ENCODE results near the gene UCN.
A peak's percentile ranks its signal among the peaks of the same experiment; 100 is the strongest.

Gene UCN

GRCh38 chr2:27263287-27264252, 44.7 kb downstream of the UCN start:
- no peaks in the 10 kb centered on the region for H4K20me1 ChIP-seq (ENCODE audit: insufficient read depth, low read length)
- H3K4me1 ChIP-seq (ENCODE audit: insufficient read depth, low read length, severe bottlenecking), result peaks cover 20% of the 10 kb centered on the region
- peak overlapping the region; percentile 74 for H3K4me2 ChIP-seq (ENCODE audit: low read length)
- H3K27me3 ChIP-seq (ENCODE audit: insufficient read depth, low read length), result peaks cover 21% of the 10 kb centered on the region
- H3K27ac ChIP-seq (ENCODE audit: low read depth, low read length, poor library complexity, severe bottlenecking), result no peak overlapping the region
- H3F3A ChIP-seq (ENCODE audit: insufficient read depth, low read length), result no peaks in the 10 kb centered on the region
- no peak overlapping the region for H3K9ac ChIP-seq (ENCODE audit: low read length)
- no peak overlapping the region for H2AFZ ChIP-seq (ENCODE audit: low read length)
- H3K79me2 ChIP-seq (ENCODE audit: insufficient read depth, low read length), result no peaks in the 10 kb centered on the region
- H3K9me3 ChIP-seq (ENCODE audit: low read length), result no peaks in the 10 kb centered on the region
- TF ChIP-seq EZH2 (IDR thresholded peaks at IDR 0.05; ENCODE audit: borderline replicate concordance, low read length), result no peak
- TF ChIP-seq, protein P1, sequence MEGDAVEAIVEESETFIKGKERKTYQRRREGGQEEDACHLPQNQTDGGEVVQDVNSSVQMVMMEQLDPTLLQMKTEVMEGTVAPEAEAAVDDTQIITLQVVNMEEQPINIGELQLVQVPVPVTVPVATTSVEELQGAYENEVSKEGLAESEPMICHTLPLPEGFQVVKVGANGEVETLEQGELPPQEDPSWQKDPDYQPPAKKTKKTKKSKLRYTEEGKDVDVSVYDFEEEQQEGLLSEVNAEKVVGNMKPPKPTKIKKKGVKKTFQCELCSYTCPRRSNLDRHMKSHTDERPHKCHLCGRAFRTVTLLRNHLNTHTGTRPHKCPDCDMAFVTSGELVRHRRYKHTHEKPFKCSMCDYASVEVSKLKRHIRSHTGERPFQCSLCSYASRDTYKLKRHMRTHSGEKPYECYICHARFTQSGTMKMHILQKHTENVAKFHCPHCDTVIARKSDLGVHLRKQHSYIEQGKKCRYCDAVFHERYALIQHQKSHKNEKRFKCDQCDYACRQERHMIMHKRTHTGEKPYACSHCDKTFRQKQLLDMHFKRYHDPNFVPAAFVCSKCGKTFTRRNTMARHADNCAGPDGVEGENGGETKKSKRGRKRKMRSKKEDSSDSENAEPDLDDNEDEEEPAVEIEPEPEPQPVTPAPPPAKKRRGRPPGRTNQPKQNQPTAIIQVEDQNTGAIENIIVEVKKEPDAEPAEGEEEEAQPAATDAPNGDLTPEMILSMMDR (IDR thresholded peaks at IDR 0.05; ENCODE audit: low read length), result no peak
- H3K9me2 ChIP-seq (ENCODE audit: low read depth, low read length), result no peaks in the 10 kb centered on the region
- H3K4me3 ChIP-seq (ENCODE audit: low read depth, low read length, poor library complexity, severe bottlenecking), result peak overlapping the region; percentile 52
- no peaks in the 10 kb centered on the region for H3K36me3 ChIP-seq (ENCODE audit: insufficient read depth, low read length)

- peak within 1 kb of the TSS; percentile 74 for H3K4me2 ChIP-seq (ENCODE audit: low read length)
- H3K27me3 ChIP-seq (ENCODE audit: insufficient read depth, low read length), result peaks cover 23% of the 10 kb centered on the region
- H3K4me1 ChIP-seq (ENCODE audit: insufficient read depth, low read length, severe bottlenecking), result peaks cover 20% of the 10 kb centered on the region
- H3K27ac ChIP-seq (ENCODE audit: low read depth, low read length, poor library complexity, severe bottlenecking), result no peak within 1 kb of the TSS
- H3K36me3 ChIP-seq (ENCODE audit: insufficient read depth, low read length), result no peaks in the 10 kb centered on the region
- H3K4me3 ChIP-seq (ENCODE audit: low read depth, low read length, poor library complexity, severe bottlenecking), result peak within 1 kb of the TSS; percentile 52
- no peak for TF ChIP-seq EZH2 (IDR thresholded peaks at IDR 0.05; ENCODE audit: borderline replicate concordance, low read length)
- TF ChIP-seq, protein P1 (IDR thresholded peaks at IDR 0.05; ENCODE audit: low read length), result no peak
- H3K9me2 ChIP-seq (ENCODE audit: low read depth, low read length), result no peaks in the 10 kb centered on the region
- no peak within 1 kb of the TSS for H3K9ac ChIP-seq (ENCODE audit: low read length)
- no peaks in the 10 kb centered on the region for H3K79me2 ChIP-seq (ENCODE audit: insufficient read depth, low read length)
- H3K9me3 ChIP-seq (ENCODE audit: low read length), result no peaks in the 10 kb centered on the region
- H2AFZ ChIP-seq (ENCODE audit: low read length), result no peak within 1 kb of the TSS
- H3F3A ChIP-seq (ENCODE audit: insufficient read depth, low read length), result no peaks in the 10 kb centered on the region
- no peaks in the 10 kb centered on the region for H4K20me1 ChIP-seq (ENCODE audit: insufficient read depth, low read length)
These were observed 45.6 kb downstream of the UCN start, which contains the start of gene SLC30A3 for GRCh38 chr2:27262379-27263286. SLC30A3 (minus strand) TSS chr2:27263047; CDS start chr2:27262906, 141 bp downstream.

DNA sequence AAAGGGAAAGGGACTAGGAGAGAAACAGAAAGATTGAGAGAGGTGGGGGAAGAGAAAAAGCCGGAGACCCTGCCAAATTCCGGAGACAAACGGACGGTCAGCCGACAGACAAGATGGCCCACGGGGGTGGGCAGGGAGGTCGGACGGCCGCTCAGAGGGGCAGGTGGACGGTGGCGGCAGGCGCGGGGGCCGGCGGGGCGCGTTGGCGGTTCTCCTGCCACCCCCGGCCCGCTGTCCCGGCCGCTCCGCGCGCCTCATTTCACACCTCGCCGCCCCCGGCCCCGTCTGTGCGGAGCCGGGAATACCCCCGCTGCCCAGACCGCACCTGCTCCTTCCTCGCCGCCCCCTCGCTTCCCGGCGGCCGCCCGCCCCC, 46.3 kb downstream of the UCN start:
- Histone ChIP-seq H3K9me2 (ENCODE audit: low read depth, low read length) (no peaks in the 10 kb centered on the region), H4K20me1 (ENCODE audit: insufficient read depth, low read length) (no peaks in the 10 kb centered on the region), H3K4me1 (ENCODE audit: insufficient read depth, low read length, severe bottlenecking) (peaks cover 20% of the 10 kb centered on the region), H3K27ac (ENCODE audit: low read depth, low read length, poor library complexity, severe bottlenecking) (no peak overlapping the region), H3K4me3 (ENCODE audit: low read depth, low read length, poor library complexity, severe bottlenecking) (no peak overlapping the region), H3K79me2 (ENCODE audit: insufficient read depth, low read length) (no peaks in the 10 kb centered on the region), H3K9me3 (ENCODE audit: low read length) (no peaks in the 10 kb centered on the region), H3F3A (ENCODE audit: insufficient read depth, low read length) (no peaks in the 10 kb centered on the region), H3K36me3 (ENCODE audit: insufficient read depth, low read length) (no peaks in the 10 kb centered on the region), H2AFZ (ENCODE audit: low read length) (no peak overlapping the region), H3K9ac (ENCODE audit: low read length) (no peak overlapping the region), H3K4me2 (ENCODE audit: low read length) (no peak overlapping the region; the same call in 1 of the 2 replicates), H3K27me3 (ENCODE audit: insufficient read depth, low read length) (peaks cover 29% of the 10 kb centered on the region)
- TF ChIP-seq, protein P1 (IDR thresholded peaks at IDR 0.05; ENCODE audit: low read length), result no peak
- TF ChIP-seq EZH2 (IDR thresholded peaks at IDR 0.05; ENCODE audit: borderline replicate concordance, low read length), result no peak
